ENCODE measurements around the gene ATP6V1C2. TPM values are rescaled to one million over a fixed set of nuclear protein-coding genes. Genes with fewer than 3 reads are reported as not detected.

Gene ATP6V1C2
- total and polyA plus RNA-seq, 2 donors: 0.57 to 10.6 TPM

DNA sequence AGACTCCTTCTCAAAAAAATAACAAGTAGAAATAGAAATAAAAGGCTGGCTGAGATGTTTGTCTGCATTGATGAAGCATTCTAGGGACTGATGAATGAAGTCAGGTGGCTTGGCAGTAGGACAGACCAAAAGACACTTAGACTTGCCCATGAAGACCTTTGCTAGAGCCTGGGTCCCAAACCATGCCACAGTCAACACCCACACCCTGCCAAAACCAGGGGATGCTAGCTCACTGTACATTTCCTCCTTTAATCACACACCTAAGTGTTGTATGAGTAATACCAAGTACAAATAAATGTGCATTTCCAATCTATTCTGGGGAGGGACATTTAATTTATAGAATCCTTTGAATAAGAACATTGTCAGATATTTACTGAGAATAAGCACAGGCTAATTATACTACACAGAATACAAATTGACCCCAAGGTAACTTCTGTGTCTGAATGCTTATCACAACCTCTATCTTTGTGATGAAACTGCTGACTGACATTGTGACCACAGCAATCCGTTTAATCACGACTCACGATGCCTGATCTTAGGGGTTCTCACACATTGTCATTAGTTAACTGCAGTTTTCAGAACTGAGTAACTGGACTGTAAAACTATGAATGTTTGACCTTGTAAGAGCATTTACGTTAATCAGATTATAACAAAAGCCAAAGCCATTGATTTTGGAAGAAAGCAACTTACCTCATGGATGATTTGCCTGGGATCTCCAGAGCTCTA, 21.2 kb upstream of the ATP6V1C2 start:
- Histone ChIP-seq H3K36me3 (ENCODE audit: control insufficient read depth in 2 of 2, insufficient read depth in 2 of 2, low read length in 1 of 2) (no peaks in the 10 kb centered on the region), H3K27me3 (ENCODE audit: control insufficient read depth in 2 of 2, insufficient read depth in 1 of 2, low read length in 1 of 2) (no peaks in the 10 kb centered on the region), H3K4me1 (ENCODE audit: control insufficient read depth in 2 of 2, insufficient read depth in 2 of 2, low read length in 2 of 2) (no peaks in the 10 kb centered on the region), H3K4me3 (ENCODE audit: low read length in 2 of 2) (no peak overlapping the region), H3K27ac (ENCODE audit: low read depth in 1 of 2, low read length in 1 of 2) (no peak overlapping the region), H3K9me3 (ENCODE audit: control insufficient read depth in 2 of 2, insufficient read depth in 1 of 2, low read length in 1 of 2) (no peaks in the 10 kb centered on the region)
- 93% methylated on average over 4 of the region's 4 CpGs for WGBS
- DNase-seq (ENCODE audit: low read depth in 6 of 9, low spot score in 9 of 9): no peak

DNA sequence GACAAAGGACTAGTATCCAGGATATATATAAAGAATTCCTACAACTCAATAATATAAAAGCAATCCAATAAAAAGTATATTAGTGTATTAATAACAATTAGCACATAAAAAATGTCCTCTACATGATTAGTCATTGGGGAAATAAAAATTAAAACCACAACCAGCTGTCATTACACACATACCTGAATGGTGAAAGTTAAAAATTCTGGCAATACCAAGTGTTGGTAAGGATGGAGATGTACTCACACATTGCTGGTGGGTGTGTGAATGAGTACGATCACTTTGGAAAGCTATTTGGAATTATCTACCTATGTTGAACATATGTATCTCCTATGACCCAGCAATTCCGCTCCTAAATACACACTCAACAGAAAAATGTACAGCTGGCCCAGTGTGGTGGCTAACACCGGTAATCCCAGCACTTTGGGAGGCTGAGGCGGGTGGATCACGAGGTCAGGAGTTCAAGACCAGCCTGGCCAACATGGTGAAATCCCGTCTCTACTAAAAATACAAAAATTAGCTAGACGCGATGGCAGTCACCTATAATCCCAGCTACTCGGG, 17.3 kb upstream of the ATP6V1C2 start:
- DNase-seq (ENCODE audit: low read depth in 6 of 9, low spot score in 9 of 9): no peak
- Histone ChIP-seq H3K9me3 (ENCODE audit: control insufficient read depth in 2 of 2, insufficient read depth in 1 of 2, low read length in 1 of 2) (no peaks in the 10 kb centered on the region), H3K4me3 (ENCODE audit: low read length in 2 of 2) (no peak overlapping the region), H3K4me1 (ENCODE audit: control insufficient read depth in 2 of 2, insufficient read depth in 2 of 2, low read length in 2 of 2) (no peaks in the 10 kb centered on the region), H3K27ac (ENCODE audit: low read depth in 1 of 2, low read length in 1 of 2) (no peak overlapping the region), H3K27me3 (ENCODE audit: control insufficient read depth in 2 of 2, insufficient read depth in 1 of 2, low read length in 1 of 2) (peaks cover 1 to 14% of the 10 kb centered on the region in 2 donors), H3K36me3 (ENCODE audit: control insufficient read depth in 2 of 2, insufficient read depth in 2 of 2, low read length in 1 of 2) (no peaks in the 10 kb centered on the region)
- 95% methylated on average over 9 of the region's 9 CpGs for whole genome bisulfite sequencing

DNA sequence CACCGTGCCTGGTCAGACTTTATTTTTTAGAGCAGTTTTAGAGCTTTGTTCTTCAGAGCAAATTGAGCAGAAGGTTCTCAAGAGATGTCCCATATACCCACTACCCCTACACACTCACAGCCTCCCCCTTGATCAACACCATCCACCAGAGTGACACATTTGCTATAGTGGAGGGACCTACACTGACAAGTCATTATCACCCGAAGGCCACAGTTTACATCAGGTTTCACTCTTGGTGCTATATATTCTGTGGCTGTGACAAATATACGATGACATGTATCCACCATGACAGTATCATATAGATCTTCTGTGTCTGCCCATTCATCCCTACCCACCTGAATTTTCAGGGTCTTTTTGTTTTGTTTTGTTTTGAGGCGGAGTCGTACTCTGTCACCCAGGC, 15.4 kb upstream of the ATP6V1C2 start:
- Histone ChIP-seq H3K27ac (ENCODE audit: low read depth in 1 of 2, low read length in 1 of 2) (no peak overlapping the region), H3K4me1 (ENCODE audit: control insufficient read depth in 2 of 2, insufficient read depth in 2 of 2, low read length in 2 of 2) (no peaks in the 10 kb centered on the region), H3K4me3 (ENCODE audit: low read length in 2 of 2) (no peak overlapping the region), H3K9me3 (ENCODE audit: control insufficient read depth in 2 of 2, insufficient read depth in 1 of 2, low read length in 1 of 2) (no peaks in the 10 kb centered on the region), H3K36me3 (ENCODE audit: control insufficient read depth in 2 of 2, insufficient read depth in 2 of 2, low read length in 1 of 2) (no peaks in the 10 kb centered on the region), H3K27me3 (ENCODE audit: control insufficient read depth in 2 of 2, insufficient read depth in 1 of 2, low read length in 1 of 2) (peaks cover 3 to 20% of the 10 kb centered on the region in 2 donors)
- WGBS: 98% methylated on average over 5 of the region's 5 CpGs
- no peak for DNase-seq (ENCODE audit: low read depth in 6 of 9, low spot score in 9 of 9)

DNA sequence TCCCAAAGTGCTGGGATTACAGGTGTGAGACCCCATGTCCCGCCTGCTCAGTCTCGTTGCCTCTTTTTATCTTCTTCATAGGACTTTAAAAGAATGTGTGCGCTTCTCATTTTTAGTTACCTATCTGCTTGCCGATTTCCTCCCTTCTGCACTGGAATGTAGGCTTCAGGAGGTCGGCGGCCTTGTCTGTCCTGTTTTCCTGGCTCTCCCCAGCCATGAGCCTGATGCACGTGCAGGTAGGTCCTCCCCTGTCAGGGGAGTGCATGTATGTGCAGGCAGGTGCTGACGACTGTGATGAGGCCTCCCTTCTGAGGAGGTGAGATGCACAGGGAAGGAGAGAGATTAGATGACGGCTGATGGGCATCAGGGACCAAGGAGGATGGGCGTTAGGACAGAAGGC, 13.6 kb upstream of the ATP6V1C2 start:
- WGBS: 82% methylated on average over 10 of the region's 10 CpGs
- Histone ChIP-seq H3K27ac (ENCODE audit: low read depth in 1 of 2, low read length in 1 of 2) (no peak overlapping the region), H3K27me3 (ENCODE audit: control insufficient read depth in 2 of 2, insufficient read depth in 1 of 2, low read length in 1 of 2) (peaks cover 3 to 25% of the 10 kb centered on the region in 2 donors), H3K4me3 (ENCODE audit: low read length in 2 of 2) (no peak overlapping the region), H3K4me1 (ENCODE audit: control insufficient read depth in 2 of 2, insufficient read depth in 2 of 2, low read length in 2 of 2) (peaks cover 2 to 5% of the 10 kb centered on the region in 2 donors), H3K36me3 (ENCODE audit: control insufficient read depth in 2 of 2, insufficient read depth in 2 of 2, low read length in 1 of 2) (no peaks in the 10 kb centered on the region), H3K9me3 (ENCODE audit: control insufficient read depth in 2 of 2, insufficient read depth in 1 of 2, low read length in 1 of 2) (no peaks in the 10 kb centered on the region)
- no peak for DNase-seq (ENCODE audit: low read depth in 6 of 9, low spot score in 9 of 9)

DNA sequence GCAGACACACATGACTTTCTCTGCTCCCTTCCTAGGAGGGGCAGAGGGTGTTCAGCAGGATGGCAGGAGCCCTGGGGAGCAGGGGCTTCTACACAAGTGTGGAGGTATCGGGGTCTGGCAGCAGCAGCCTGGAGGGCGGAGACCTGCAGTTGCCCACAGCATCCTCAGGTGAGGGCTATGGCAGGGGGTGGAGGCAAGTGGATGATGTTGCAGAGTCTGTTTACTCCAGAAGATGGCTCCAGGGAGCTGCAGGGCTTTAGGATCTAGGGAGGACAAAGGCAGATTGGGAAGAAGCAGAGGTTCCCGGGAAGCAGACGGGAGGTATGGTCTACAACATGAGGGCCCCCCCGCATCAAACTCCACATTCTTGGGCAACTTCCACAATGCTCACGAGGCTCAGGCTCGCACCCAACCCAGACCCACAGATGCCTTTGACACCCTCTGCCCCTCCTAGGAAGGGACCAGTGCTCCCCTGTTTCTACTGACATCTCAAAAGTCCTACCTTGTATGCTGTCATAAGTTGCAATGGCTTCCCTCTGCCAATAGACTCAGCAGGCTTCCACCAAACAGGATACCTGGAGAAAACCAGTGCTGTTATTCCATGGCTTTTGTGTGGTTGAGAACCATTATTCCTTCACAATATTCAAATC, 12.0 kb upstream of the ATP6V1C2 start:
- Histone ChIP-seq H3K9me3 (ENCODE audit: control insufficient read depth in 2 of 2, insufficient read depth in 1 of 2, low read length in 1 of 2) (no peaks in the 10 kb centered on the region), H3K27me3 (ENCODE audit: control insufficient read depth in 2 of 2, insufficient read depth in 1 of 2, low read length in 1 of 2) (peaks cover 3 to 25% of the 10 kb centered on the region in 2 donors), H3K27ac (ENCODE audit: low read depth in 1 of 2, low read length in 1 of 2) (no peak overlapping the region), H3K4me1 (ENCODE audit: control insufficient read depth in 2 of 2, insufficient read depth in 2 of 2, low read length in 2 of 2) (peaks cover 2 to 5% of the 10 kb centered on the region in 2 donors), H3K36me3 (ENCODE audit: control insufficient read depth in 2 of 2, insufficient read depth in 2 of 2, low read length in 1 of 2) (no peaks in the 10 kb centered on the region), H3K4me3 (ENCODE audit: low read length in 2 of 2) (no peak overlapping the region)
- DNase-seq (ENCODE audit: low read depth in 6 of 9, low spot score in 9 of 9): no peak
- 48% methylated on average over 7 of the region's 7 CpGs for WGBS

DNA sequence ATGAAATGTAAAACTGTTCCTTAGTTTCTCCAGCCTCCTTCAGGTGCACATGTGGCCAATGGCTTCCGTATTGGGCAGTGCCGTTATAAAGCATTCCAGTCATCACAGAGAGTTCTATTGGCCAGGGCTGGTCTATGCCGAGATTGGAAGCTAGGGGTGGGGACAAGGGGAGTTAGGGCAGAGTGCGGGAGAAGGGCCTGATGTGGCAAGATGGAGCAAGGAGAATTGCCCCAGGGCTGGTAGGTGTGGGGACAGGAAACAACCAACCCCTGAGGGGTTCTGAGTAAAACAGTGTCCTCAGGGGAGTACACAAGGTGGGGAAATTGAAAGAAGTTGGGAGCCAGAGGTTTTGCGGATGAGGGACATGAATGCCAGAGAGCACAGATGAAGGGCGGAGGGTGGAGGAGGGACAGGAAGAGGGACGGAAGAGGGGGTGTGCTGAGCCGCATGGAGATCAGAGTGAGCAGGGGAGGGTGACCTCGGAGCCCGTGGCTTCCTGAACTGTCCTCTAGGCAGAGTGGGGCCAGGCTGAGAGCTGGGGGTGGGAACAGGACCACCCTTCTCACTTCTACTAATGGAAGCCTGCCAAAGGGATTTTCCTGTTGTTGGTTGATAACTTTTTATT, 9.1 kb upstream of the ATP6V1C2 start:
- 38% methylated on average over 10 of the region's 10 CpGs for WGBS
- Histone ChIP-seq H3K27me3 (ENCODE audit: control insufficient read depth in 2 of 2, insufficient read depth in 1 of 2, low read length in 1 of 2) (peaks cover 3 to 28% of the 10 kb centered on the region in 2 donors), H3K9me3 (ENCODE audit: control insufficient read depth in 2 of 2, insufficient read depth in 1 of 2, low read length in 1 of 2) (no peaks in the 10 kb centered on the region), H3K36me3 (ENCODE audit: control insufficient read depth in 2 of 2, insufficient read depth in 2 of 2, low read length in 1 of 2) (no peaks in the 10 kb centered on the region), H3K4me3 (ENCODE audit: low read length in 2 of 2) (no peak overlapping the region), H3K27ac (ENCODE audit: low read depth in 1 of 2, low read length in 1 of 2) (no peak overlapping the region), H3K4me1 (ENCODE audit: control insufficient read depth in 2 of 2, insufficient read depth in 2 of 2, low read length in 2 of 2) (peaks cover 2 to 5% of the 10 kb centered on the region in 2 donors)
- peak in 2 of 9 donors; percentile 5 to 20 for DNase-seq (ENCODE audit: low read depth in 6 of 9, low spot score in 9 of 9)

DNA sequence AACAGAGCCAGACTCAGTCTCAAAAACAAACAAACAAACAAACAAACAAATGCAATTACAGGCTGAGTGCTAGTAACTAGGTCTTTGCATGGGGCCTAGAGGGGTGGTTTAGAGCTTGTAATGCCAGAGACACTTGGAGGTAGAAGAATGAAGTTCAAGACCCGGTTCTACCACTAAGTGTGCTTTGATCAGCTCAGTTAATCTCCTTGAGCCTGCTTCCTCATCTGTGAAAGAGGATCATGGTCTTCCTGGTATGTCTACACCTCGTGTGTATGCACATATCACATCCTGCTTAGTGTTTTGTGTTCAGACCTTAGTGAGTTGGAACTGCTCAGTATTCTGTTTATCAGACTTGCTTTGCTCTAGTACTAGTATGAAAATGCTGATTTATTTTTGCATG, 4.8 kb upstream of the ATP6V1C2 start:
- Histone ChIP-seq H3K9me3 (ENCODE audit: control insufficient read depth in 2 of 2, insufficient read depth in 1 of 2, low read length in 1 of 2) (peaks cover 2 to 4% of the 10 kb centered on the region in 2 donors), H3K36me3 (ENCODE audit: control insufficient read depth in 2 of 2, insufficient read depth in 2 of 2, low read length in 1 of 2) (no peaks in the 10 kb centered on the region), H3K27ac (ENCODE audit: low read depth in 1 of 2, low read length in 1 of 2) (no peak overlapping the region), H3K27me3 (ENCODE audit: control insufficient read depth in 2 of 2, insufficient read depth in 1 of 2, low read length in 1 of 2) (peaks cover 13 to 49% of the 10 kb centered on the region in 2 donors), H3K4me1 (ENCODE audit: control insufficient read depth in 2 of 2, insufficient read depth in 2 of 2, low read length in 2 of 2) (peaks cover 2 to 5% of the 10 kb centered on the region in 2 donors), H3K4me3 (ENCODE audit: low read length in 2 of 2) (no peak overlapping the region)
- no peak for DNase-seq (ENCODE audit: low read depth in 6 of 9, low spot score in 9 of 9)
- WGBS: 35% methylated on average over 2 of the region's 2 CpGs

DNA sequence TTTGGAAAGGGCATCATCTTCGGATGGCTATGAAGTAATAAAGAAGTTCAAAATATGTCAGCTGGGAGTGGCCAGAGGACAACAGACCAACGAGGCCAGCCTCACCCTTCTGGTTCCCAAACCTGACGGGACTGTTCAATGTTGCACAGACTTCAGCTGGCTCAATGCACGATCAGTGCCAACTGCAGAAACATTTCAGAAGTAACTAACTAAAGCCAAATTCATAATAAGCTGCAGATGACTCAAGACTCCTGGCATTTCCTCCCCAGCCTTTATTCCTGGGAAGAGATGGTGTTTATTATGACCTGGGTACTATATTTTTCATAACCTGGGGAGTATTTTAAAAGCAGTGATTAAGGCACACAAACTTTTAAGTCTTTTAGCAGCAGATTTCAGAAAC, 3.8 kb upstream of the ATP6V1C2 start:
- Histone ChIP-seq H3K4me1 (ENCODE audit: control insufficient read depth in 2 of 2, insufficient read depth in 2 of 2, low read length in 2 of 2) (peaks cover 0 to 2% of the 10 kb centered on the region in 2 donors), H3K9me3 (ENCODE audit: control insufficient read depth in 2 of 2, insufficient read depth in 1 of 2, low read length in 1 of 2) (peaks cover 2 to 4% of the 10 kb centered on the region in 2 donors), H3K36me3 (ENCODE audit: control insufficient read depth in 2 of 2, insufficient read depth in 2 of 2, low read length in 1 of 2) (no peaks in the 10 kb centered on the region), H3K27ac (ENCODE audit: low read depth in 1 of 2, low read length in 1 of 2) (no peak overlapping the region), H3K4me3 (ENCODE audit: low read length in 2 of 2) (no peak overlapping the region), H3K27me3 (ENCODE audit: control insufficient read depth in 2 of 2, insufficient read depth in 1 of 2, low read length in 1 of 2) (peaks cover 21 to 54% of the 10 kb centered on the region in 2 donors)
- 84% methylated on average over 4 of the region's 4 CpGs for WGBS
- no peak for DNase-seq (ENCODE audit: low read depth in 6 of 9, low spot score in 9 of 9)

DNA sequence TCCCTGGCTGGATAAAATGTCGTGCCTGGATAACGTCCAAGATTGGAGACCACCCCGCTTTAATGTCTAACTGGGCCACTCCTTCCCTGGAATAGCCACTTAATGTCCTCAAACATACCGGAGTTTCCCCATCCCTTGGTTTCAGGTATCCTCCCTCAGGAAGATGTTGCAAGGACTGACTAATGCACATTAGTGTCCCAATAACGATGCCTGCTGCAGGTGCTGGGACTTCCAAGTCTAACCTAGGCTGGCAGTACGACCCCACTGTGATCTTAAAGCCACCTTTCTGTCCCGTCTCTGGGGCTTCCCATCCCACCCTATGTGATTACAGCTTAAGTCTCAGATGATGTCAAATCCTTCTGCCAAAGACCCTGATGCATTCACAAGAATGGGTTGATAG, 1.1 kb upstream of the ATP6V1C2 start:
- peaks cover 2 to 4% of the 10 kb centered on the region in 2 donors for H3K9me3 ChIP-seq (ENCODE audit: control insufficient read depth in 2 of 2, insufficient read depth in 1 of 2, low read length in 1 of 2)
- WGBS: 84% methylated on average over 7 of the region's 7 CpGs
- no peak for DNase-seq (ENCODE audit: low read depth in 6 of 9, low spot score in 9 of 9)
- no peak overlapping the region for H3K4me3 ChIP-seq (ENCODE audit: low read length in 2 of 2)
- peaks cover 0 to 2% of the 10 kb centered on the region in 2 donors for H3K4me1 ChIP-seq (ENCODE audit: control insufficient read depth in 2 of 2, insufficient read depth in 2 of 2, low read length in 2 of 2)
- H3K27ac ChIP-seq (ENCODE audit: low read depth in 1 of 2, low read length in 1 of 2): no peak overlapping the region
- H3K36me3 ChIP-seq (ENCODE audit: control insufficient read depth in 2 of 2, insufficient read depth in 2 of 2, low read length in 1 of 2): no peaks in the 10 kb centered on the region
- peaks cover 33 to 79% of the 10 kb centered on the region in 2 donors for H3K27me3 ChIP-seq (ENCODE audit: control insufficient read depth in 2 of 2, insufficient read depth in 1 of 2, low read length in 1 of 2)
